Thymus (tissue), 11 donors: ENCODE results near the gene TPSB2. TPM values are rescaled to one million over a fixed set of nuclear protein-coding genes. Genes with fewer than 3 reads are reported as not detected.
"Not testable (repeated sequence)": the region's sequence is repeated elsewhere in the genome, so short reads cannot be mapped to it uniquely, and the experiment has no call there.

ENCODE experiments used
- DNase-seq, 9 donors: peaks; one replicate each; pipeline ENCODE4 v3.0.0-alpha.2; 2013; ENCODE audit warnings: low spot score in 9 of 9, low read depth in 6 of 9, missing footprints in 1 of 9
- H3K27ac ChIP-seq, 2 donors: one replicate each; pipeline ENCODE4 v1.5.1; 2013; ENCODE audit warnings: control low read depth in 1 of 2, low read depth in 1 of 2, low read length in 1 of 2, mild to moderate bottlenecking in 1 of 2, moderate library complexity in 1 of 2
- H3K27me3 ChIP-seq, 2 donors: one replicate each; pipeline ENCODE4 v1.5.1; 2013; ENCODE audit warnings: low read length in 1 of 2; ENCODE audit not compliant: control insufficient read depth in 2 of 2, insufficient read depth in 1 of 2
- H3K36me3 ChIP-seq, 2 donors: one replicate each; pipeline ENCODE4 v1.5.1; 2013; ENCODE audit warnings: low read length in 1 of 2, mild to moderate bottlenecking in 1 of 2, moderate library complexity in 1 of 2; ENCODE audit not compliant: control insufficient read depth in 2 of 2, insufficient read depth in 2 of 2
- H3K4me1 ChIP-seq, 2 donors: one replicate each; pipeline ENCODE4 v1.5.1; 2013; ENCODE audit warnings: low read length in 2 of 2; ENCODE audit not compliant: control insufficient read depth in 2 of 2, insufficient read depth in 2 of 2
- H3K4me3 ChIP-seq, 2 donors: one replicate each; pipeline ENCODE4 v1.5.1; 2013; ENCODE audit warnings: low read length in 2 of 2, control low read depth in 1 of 2, mild to moderate bottlenecking in 1 of 2
- H3K9me3 ChIP-seq, 2 donors: one replicate each; pipeline ENCODE4 v1.5.1; 2013; ENCODE audit warnings: low read length in 1 of 2, mild to moderate bottlenecking in 1 of 2; ENCODE audit not compliant: control insufficient read depth in 2 of 2, insufficient read depth in 1 of 2
- WGBS: extraction: QIAGEN DNeasy Blood & Tissue Kit; methylation state at CpG from one replicate; pipeline ENCODE4 v1.1.7; 2013; 5-methylcytosine and 5-hydroxymethylcytosine counted together
- polyA plus RNA-seq: library from polyadenylated mRNA; stranded (reverse); fragments of 200-250 nt; gene quantifications from one replicate; pipeline ENCODE4 v1.2.3, GENCODE V29; 2013
- total RNA-seq: library from RNA; stranded (reverse); fragments of 120-200 nt; gene quantifications from one replicate; pipeline ENCODE4 v1.2.4, GENCODE V29; 2013
- donor health status: healthy.

TPSB2 gene
- total and polyA plus RNA-seq, 2 donors, result 0.71 to 15.5 TPM

DNA sequence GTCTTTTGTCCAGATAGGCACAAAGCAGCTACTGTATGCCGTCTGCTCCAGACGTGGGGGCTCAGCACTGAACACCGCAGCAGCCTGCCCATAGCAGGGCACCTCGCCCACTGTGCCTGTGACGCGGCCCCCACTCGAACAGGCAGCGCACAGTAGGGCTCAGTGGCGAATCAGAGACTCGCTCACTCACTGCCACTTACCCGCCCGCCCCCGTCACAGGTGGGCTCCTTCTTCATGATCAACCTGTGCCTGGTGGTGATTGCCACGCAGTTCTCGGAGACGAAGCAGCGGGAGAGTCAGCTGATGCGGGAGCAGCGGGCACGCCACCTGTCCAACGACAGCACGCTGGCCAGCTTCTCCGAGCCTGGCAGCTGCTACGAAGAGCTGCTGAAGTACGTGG is 28.5 kb downstream of the TPSB2 start:
- no peak for DNase-seq
- no peaks in the 10 kb centered on the region for H3K4me1 ChIP-seq
- no peaks in the 10 kb centered on the region for H3K27me3 ChIP-seq
- H3K27ac ChIP-seq, result no peak overlapping the region
- H3K9me3 ChIP-seq, result peaks cover 0 to 25% of the 10 kb centered on the region in 2 donors
- no peak overlapping the region for H3K4me3 ChIP-seq
- WGBS, result 97% methylated on average over 25 of the region's 25 CpGs
- H3K36me3 ChIP-seq, result no peaks in the 10 kb centered on the region

GRCh38 chr16:1200014-1200627 is 29.9 kb downstream of the TPSB2 start:
- Histone ChIP-seq H3K4me3 (no peak overlapping the region), H3K27me3 (no peaks in the 10 kb centered on the region), H3K36me3 (no peaks in the 10 kb centered on the region), H3K4me1 (no peaks in the 10 kb centered on the region), H3K27ac (no peak overlapping the region), H3K9me3 (peaks cover 0 to 25% of the 10 kb centered on the region in 2 donors)
- no peak for DNase-seq
- 97% methylated on average over 38 of the region's 38 CpGs for WGBS

GRCh38 chr16:1199347-1200013 is 30.5 kb downstream of the TPSB2 start:
- Histone ChIP-seq H3K9me3 (peaks cover 0 to 25% of the 10 kb centered on the region in 2 donors), H3K36me3 (no peaks in the 10 kb centered on the region), H3K4me1 (no peaks in the 10 kb centered on the region), H3K27me3 (peaks cover 0 to under 1% of the 10 kb centered on the region in 2 donors), H3K4me3 (no peak overlapping the region), H3K27ac (no peak overlapping the region)
- no peak for DNase-seq
- WGBS, result 90% methylated on average over 15 of the region's 19 CpGs

GRCh38 chr16:1198671-1199346 is 31.2 kb downstream of the TPSB2 start:
- H3K9me3 ChIP-seq, result peaks cover 0 to 25% of the 10 kb centered on the region in 2 donors
- H3K4me3 ChIP-seq, H3K4me1 ChIP-seq, H3K36me3 ChIP-seq, H3K27ac ChIP-seq, H3K27me3 ChIP-seq, DNase-seq: not testable (repeated sequence)
- WGBS, result 92% methylated on average over 44 of the region's 44 CpGs

DNA sequence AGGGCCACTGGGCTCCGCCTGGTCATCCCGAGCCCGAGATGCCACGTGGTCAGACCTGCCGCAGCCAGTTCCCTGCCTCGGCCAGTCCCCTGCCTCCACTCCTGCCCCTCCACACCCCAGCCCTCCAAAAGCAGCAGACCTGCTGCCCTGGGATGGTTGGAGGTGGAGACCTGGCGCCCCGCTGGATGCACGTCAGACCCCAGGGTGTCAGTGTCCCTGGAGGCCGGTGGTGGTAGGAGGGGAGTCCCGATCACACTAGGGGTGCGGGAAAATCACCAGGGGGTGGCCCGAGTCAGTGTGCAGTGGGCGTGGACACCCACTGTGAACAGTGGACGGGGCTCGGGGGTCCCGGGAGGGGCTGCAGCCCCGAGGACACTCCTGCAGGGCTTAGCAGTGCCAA is 31.8 kb downstream of the TPSB2 start:
- peaks cover 0 to 7% of the 10 kb centered on the region in 2 donors for H3K27me3 ChIP-seq
- 89% methylated on average over 18 of the region's 18 CpGs for WGBS

DNA sequence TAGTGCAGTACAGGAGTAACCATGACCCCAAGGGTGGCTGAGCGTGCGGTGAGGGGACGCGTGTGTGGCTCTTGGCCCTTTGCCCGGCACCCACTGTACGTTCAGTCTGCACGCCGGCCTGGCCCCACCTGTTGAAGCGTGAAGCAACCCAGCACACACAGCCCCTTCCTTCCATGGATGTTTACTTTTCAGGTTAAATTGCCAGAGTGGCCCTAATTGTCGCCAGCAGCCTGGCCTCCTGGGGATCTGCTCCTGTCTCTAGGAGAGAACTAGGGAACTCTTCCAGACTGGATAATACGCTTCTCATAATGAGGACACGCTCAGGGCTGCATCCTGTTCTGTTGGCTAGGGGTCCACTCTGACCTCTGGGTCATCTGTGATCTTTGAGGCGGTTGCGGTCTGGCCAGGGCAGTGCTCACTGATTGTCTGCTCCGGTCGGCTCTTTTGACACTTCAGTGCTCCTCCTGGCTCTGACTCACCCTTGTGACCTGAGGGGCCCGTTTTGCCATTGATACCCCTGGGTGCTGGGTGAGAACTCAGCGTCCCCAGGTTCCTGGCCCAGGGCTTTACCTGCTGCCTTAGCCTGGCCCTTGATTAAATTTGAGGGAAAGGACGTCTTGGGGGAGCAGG is 32.6 kb downstream of the TPSB2 start:
- DNase-seq, result no peak
- Histone ChIP-seq H3K27ac (no peak overlapping the region), H3K4me1 (no peaks in the 10 kb centered on the region), H3K4me3 (no peak overlapping the region), H3K9me3 (peaks cover 0 to 19% of the 10 kb centered on the region in 2 donors), H3K27me3 (peaks cover 0 to 7% of the 10 kb centered on the region in 2 donors), H3K36me3 (no peaks in the 10 kb centered on the region)
- WGBS, result 83% methylated on average over 19 of the region's 19 CpGs

More for the DNA sequence above, 31.8 kb downstream of the TPSB2 start:
- peaks cover 0 to 21% of the 10 kb centered on the region in 2 donors for H3K9me3 ChIP-seq
- no peaks in the 10 kb centered on the region for H3K4me1 ChIP-seq
- no peak overlapping the region for H3K4me3 ChIP-seq
- no peaks in the 10 kb centered on the region for H3K36me3 ChIP-seq
- no peak overlapping the region for H3K27ac ChIP-seq
- DNase-seq, result no peak

- H3K36me3 ChIP-seq, result no peaks in the 10 kb centered on the region
- H3K27ac ChIP-seq, result no peak overlapping the region
- H3K9me3 ChIP-seq, result peaks cover 0 to 16% of the 10 kb centered on the region in 2 donors
- H3K4me1 ChIP-seq, result no peaks in the 10 kb centered on the region
- DNase-seq, result no peak
- H3K4me3 ChIP-seq, result no peak overlapping the region
- WGBS, result 62% methylated on average over 11 of the region's 11 CpGs
- H3K27me3 ChIP-seq, result peaks cover 0 to 7% of the 10 kb centered on the region in 2 donors
Observed at GRCh38 chr16:1196494-1196893, 33.5 kb downstream of the TPSB2 start.

GRCh38 chr16:1195393-1195666 is 34.7 kb downstream of the TPSB2 start:
- Histone ChIP-seq H3K36me3 (no peaks in the 10 kb centered on the region), H3K27me3 (peaks cover 0 to 7% of the 10 kb centered on the region in 2 donors), H3K9me3 (peaks cover 0 to 11% of the 10 kb centered on the region in 2 donors), H3K27ac (no peak overlapping the region), H3K4me1 (no peaks in the 10 kb centered on the region), H3K4me3 (no peak overlapping the region)
- WGBS, result 79% methylated on average over 14 of the region's 14 CpGs
- DNase-seq, result no peak
